GM12878 (cell line): ENCODE data around the gene BUD23. TPM values are rescaled to one million over a fixed set of nuclear protein-coding genes. Genes with fewer than 3 reads are reported as not detected.

Experiments used
- ATAC-seq: fragments of 200-7000 bp; cut with Tn5 transposase; 3 replicates; pipeline ENCODE4 v1.9.1; 2020; ENCODE audit warnings: mild to moderate bottlenecking, moderate library complexity
- BruUV-seq: library from RNA; stranded (reverse); fragments of 400-500 nt; replicated peaks from 2 replicates; lab custom pipeline; 2021; lab: Mats Ljungman, UMichigan
- CTCF ChIA-PET: fragments of 300-600 bp; sonication (Branson Sonifier 250); formaldehyde crosslinking; extraction: SDS; loops from one replicate; lab custom pipeline; 2021; ENCODE audit warnings: inconsistent platforms; lab: Yijun Ruan, JAX
- POLR2A ChIA-PET: fragments of 350-600 bp; formaldehyde crosslinking; extraction: SDS; loops from one replicate; lab custom pipeline; 2021; ENCODE audit warnings: inconsistent platforms; lab: Charles Lee
- RAD21 ChIA-PET: fragments of 300-600 bp; sonication (Branson Sonifier 250); formaldehyde crosslinking; loops from one replicate; lab custom pipeline; 2023; ENCODE audit warnings: antibody characterized with exemption; ENCODE audit not compliant: unreplicated experiment; lab: Charles Lee
- SMC1A ChIA-PET: fragments of 300-600 bp; sonication (Branson Sonifier 250); formaldehyde crosslinking; loops from one replicate; lab custom pipeline; 2023; ENCODE audit not compliant: unreplicated experiment, uncharacterized antibody; lab: Charles Lee
- DNase-seq: peaks from one replicate; pipeline ENCODE4 v3.0.0-alpha.2; 2011; ENCODE audit warnings: low read depth, low spot score
- FAIRE-seq: peaks from 3 replicates; lab custom pipeline; 2011; peaks lifted over from hg19 to GRCh38; lab: Jason Lieb, UNC
- H2AFZ ChIP-seq: 2 replicates; pipeline ENCODE4 v1.6.0; 2011; ENCODE audit warnings: low read depth, low read length, control low read depth; ENCODE audit not compliant: control insufficient read depth
- H3K27ac ChIP-seq: 2 replicates; pipeline ENCODE4 v1.5.1; 2011; ENCODE audit warnings: control low read depth; ENCODE audit not compliant: control insufficient read depth, insufficient read depth
- H3K27me3 ChIP-seq, 2 experiments: replicated peaks in 1 of 2; 2 replicates each; pipeline versions ENCODE4 v1.6.0 to v1.6.1; 2011; ENCODE audit warnings: low read length in 1 of 2; ENCODE audit not compliant: control insufficient read depth in 2 of 2, insufficient read depth in 2 of 2
- H3K36me3 ChIP-seq, 2 experiments: 2 replicates each; pipeline ENCODE4 v1.5.1; 2011; ENCODE audit warnings: low read length in 1 of 2; ENCODE audit not compliant: control insufficient read depth in 2 of 2, insufficient read depth in 2 of 2
- H3K4me1 ChIP-seq: 2 replicates; pipeline ENCODE4 v1.6.1; 2011; ENCODE audit warnings: mild to moderate bottlenecking, low read length, moderate library complexity, mixed read lengths; ENCODE audit not compliant: control insufficient read depth, insufficient read depth
- H3K4me2 ChIP-seq: 2 replicates; pipeline ENCODE4 v1.6.0; 2011; ENCODE audit warnings: control low read depth; ENCODE audit not compliant: control insufficient read depth, insufficient read depth
- H3K4me3 ChIP-seq: fragments of 200-600 bp; sonication (generic); 2 replicates; pipeline ENCODE4 v1.5.1; 2016
- H3K79me2 ChIP-seq: 2 replicates; pipeline ENCODE4 v1.6.0; 2011; ENCODE audit warnings: low read length; ENCODE audit not compliant: control insufficient read depth, insufficient read depth
- H3K9ac ChIP-seq: 2 replicates; pipeline ENCODE4 v1.8.0; 2011; ENCODE audit warnings: low read length, control low read depth, mixed read lengths; ENCODE audit not compliant: control insufficient read depth, insufficient read depth
- H3K9me3 ChIP-seq: replicated peaks from 3 replicates; pipeline ENCODE4 v1.5.1; 2011; ENCODE audit warnings: mild to moderate bottlenecking, low read length; ENCODE audit not compliant: control insufficient read depth, insufficient read depth
- H4K20me1 ChIP-seq: 2 replicates; pipeline ENCODE4 v1.6.0; 2011; ENCODE audit not compliant: control insufficient read depth, insufficient read depth
- CBFB ChIP-seq: IDR thresholded peaks from 2 replicates; pipeline ENCODE4 v1.6.1; 2016; ENCODE audit warnings: antibody characterized with exemption, low read depth
- CBX5 ChIP-seq: sonication (generic); IDR thresholded peaks from 2 replicates; pipeline ENCODE4 v1.6.1; 2016; ENCODE audit warnings: low read depth, moderate library complexity, mild to moderate bottlenecking, inconsistent platforms
- CTCF ChIP-seq, 3 experiments: IDR thresholded peaks in 2 of 3; conservative IDR thresholded peaks in 1 of 3; 2 replicates each; pipeline ENCODE4 v1.5.1; 2011; ENCODE audit warnings: low read depth in 3 of 3, low read length in 3 of 3, mild to moderate bottlenecking in 3 of 3, control low read depth in 2 of 3, moderate library complexity in 2 of 3, inconsistent platforms in 1 of 3, mixed read lengths in 1 of 3; ENCODE audit not compliant: control insufficient read depth in 2 of 3, insufficient read depth in 1 of 3; ENCODE audit errors: extremely low read depth in 1 of 3
- ELK1 ChIP-seq: IDR thresholded peaks from 2 replicates; pipeline ENCODE4 v1.6.1; 2012; ENCODE audit warnings: low read depth, low read length, improper control_type of control experiment
- FOXK2 ChIP-seq: fragments of 450-650 bp; IDR thresholded peaks from 2 replicates; pipeline ENCODE4 v1.6.1; 2017; ENCODE audit warnings: mild to moderate bottlenecking, moderate library complexity
- HCFC1 ChIP-seq: fragments of 150-350 bp; IDR thresholded peaks from 2 replicates; pipeline ENCODE4 v1.6.1; 2014; ENCODE audit warnings: low read length
- MEF2B ChIP-seq: fragments of 450-650 bp; IDR thresholded peaks from 2 replicates; pipeline ENCODE4 v1.6.1; 2018; ENCODE audit warnings: mild to moderate bottlenecking, moderate library complexity; ENCODE audit not compliant: partially characterized antibody, poor library complexity, severe bottlenecking
- MTA3 ChIP-seq: IDR thresholded peaks from 2 replicates; pipeline ENCODE4 v1.6.1; 2012; ENCODE audit warnings: low read length, inconsistent platforms, borderline replicate concordance
- MYC ChIP-seq: IDR thresholded peaks from 2 replicates; pipeline ENCODE4 v1.6.1; 2011; ENCODE audit warnings: mild to moderate bottlenecking, low read length, moderate library complexity, inconsistent platforms; ENCODE audit not compliant: insufficient read depth, insufficient replicate concordance, insufficient read length, severe bottlenecking
- NRF1 ChIP-seq: conservative IDR thresholded peaks from 2 replicates; pipeline ENCODE4 v1.6.1; 2011; ENCODE audit warnings: mild to moderate bottlenecking, low read depth, low read length, improper control_type of control experiment
- PAX8 ChIP-seq: fragments of 450-650 bp; IDR thresholded peaks from 2 replicates; pipeline ENCODE4 v1.6.1; 2017; ENCODE audit warnings: mild to moderate bottlenecking, moderate library complexity
- RUNX3 ChIP-seq: IDR thresholded peaks from 2 replicates; pipeline ENCODE4 v1.6.1; 2012; ENCODE audit warnings: low read length, inconsistent platforms
- TCF7 ChIP-seq: IDR thresholded peaks from 2 replicates; pipeline ENCODE4 v1.6.1; 2014; ENCODE audit warnings: antibody characterized with exemption, borderline replicate concordance
- ZZZ3 ChIP-seq: IDR thresholded peaks from 2 replicates; pipeline ENCODE4 v1.6.1; 2011; ENCODE audit warnings: low read depth; ENCODE audit not compliant: control insufficient read depth, insufficient read length
- WGBS: methylation state at CpG from one replicate; pipeline ENCODE4 v1.1.6; 2016; ENCODE audit warnings: low lambda C conversion rate; ENCODE audit not compliant: insufficient replicate concordance, insufficient coverage; ENCODE audit errors: missing lambda C conversion rate; 5-methylcytosine and 5-hydroxymethylcytosine counted together
- in situ Hi-C: fragments of 300-500 bp; cut with MboI; formaldehyde crosslinking; loops from 9 replicates; pipeline ENCODE4 v1.14.3; 2018; ENCODE audit warnings: mixed read lengths
- intact Hi-C: fragments of 100-400 bp; cut with micrococcal nuclease; formaldehyde crosslinking; loops from one replicate; pipeline ENCODE4 v1.14.2; 2022; ENCODE audit not compliant: unreplicated experiment
- polyA plus RNA-seq, 11 experiments: library from polyadenylated mRNA; depleted of rRNA in 4 of 11; unstranded in 6 of 11; stranded (reverse) in 5 of 11; fragments of >200 nt; fragmentation: Nextera tagmentation in 4 of 11; fragmentation: Illumina TruSeq in 1 of 11; extraction: Ambion mirVana in 4 of 11; extraction: Trizol in 1 of 11; gene quantifications; 1 replicate in 1 of 11; 2 replicates in 10 of 11; pipeline versions ENCODE4 v1.2.1 to v1.2.3, GENCODE V29; 2011 to 2016; ENCODE audit warnings: inconsistent platforms in 2 of 11, missing spikeins in 2 of 11, low read depth in 1 of 11
- total RNA-seq, 4 experiments: library from RNA; depleted of rRNA in 3 of 4; stranded (reverse); fragments of >200 nt in 3 of 4; fragmentation: Illumina TruSeq in 1 of 4; extraction: Trizol in 1 of 4; gene quantifications; 2 replicates each; pipeline versions ENCODE4 v1.2.1 to v1.2.3, GENCODE V29; 2013 to 2021

The BUD23 gene
- total and polyA plus RNA-seq, 10 of the 15 experiments (the other 5 are each of a cell fraction or from before 2014, with no cell fraction given) = 36.4 to 138 (median 99.5) TPM

GRCh38 chr7:73669858-73670385 is 13.5 kb upstream of the BUD23 start:
- RAD21 ChIA-PET = no interaction called here
- FAIRE-seq (no peak), DNase-seq (no peak), ATAC-seq (no peak)
- no peak overlapping the region for H3K9ac ChIP-seq
- no peak for TF ChIP-seq ELK1
- WGBS = 46% methylated on average over 12 of the region's 12 CpGs
- H3K4me1 ChIP-seq = no peaks in the 10 kb centered on the region
- peaks cover 0 to 6% of the 10 kb centered on the region in 2 experiments; a peak in 2 of 4 replicates for H3K27me3 ChIP-seq
- no peak overlapping the region for H2AFZ ChIP-seq
- intact Hi-C loops = loop anchor here (5.0 kb wide), 3 partner anchors 43 to 58 kb away; no protein-coding TSS in a partner anchor
- no peak overlapping the region for H3K4me2 ChIP-seq
- no peaks in the 10 kb centered on the region for H3K36me3 ChIP-seq
- in situ Hi-C loops = no loop called here
- SMC1A ChIA-PET = no interaction called here
- no TSS peak for BruUV-seq
- no peak overlapping the region for H3K27ac ChIP-seq
- no peak overlapping the region for H3K4me3 ChIP-seq
- no peaks in the 10 kb centered on the region for H3K79me2 ChIP-seq
- H4K20me1 ChIP-seq = no peaks in the 10 kb centered on the region
- POLR2A ChIA-PET = no interaction called here
- CTCF ChIA-PET = interaction anchor here (0.9 kb wide), 1 partner anchor 33 kb away, joined by 3 read pairs; no protein-coding TSS in a partner anchor
- H3K9me3 ChIP-seq = no peaks in the 10 kb centered on the region

- no peaks in the 10 kb centered on the region for H3K36me3 ChIP-seq
- CTCF ChIA-PET = no interaction called here
- RAD21 ChIA-PET = no interaction called here
- no peaks in the 10 kb centered on the region for H3K79me2 ChIP-seq
- H3K4me1 ChIP-seq = no peaks in the 10 kb centered on the region
- in situ Hi-C loops (no loop called here), intact Hi-C loops (no loop called here)
- no peak overlapping the region for H3K4me2 ChIP-seq
- SMC1A ChIA-PET = no interaction called here
- H3K9me3 ChIP-seq = no peaks in the 10 kb centered on the region
- H2AFZ ChIP-seq = no peak overlapping the region
- ATAC-seq (no peak), FAIRE-seq (no peak), DNase-seq (no peak)
- H3K4me3 ChIP-seq = no peak overlapping the region
- no TSS peak for BruUV-seq
- no peaks in the 10 kb centered on the region for H4K20me1 ChIP-seq
- no peak overlapping the region for H3K27ac ChIP-seq
- POLR2A ChIA-PET = no interaction called here
- H3K9ac ChIP-seq = no peak overlapping the region
- H3K27me3 ChIP-seq = no peaks in the 10 kb centered on the region; a peak in 1 of 4 replicates
- TF ChIP-seq FOXK2 (no peak), RUNX3 (no peak), MTA3 (no peak), TCF7 (no peak), CTCF (IDR thresholded peaks at IDR 0.05 in 2 of 3, conservative IDR thresholded peaks at IDR 0.05 in 1 of 3; ENCODE audit: control insufficient read depth in 2 of 3, extremely low read depth in 1 of 3, insufficient read depth in 1 of 3, low read depth in 3 of 3, low read length in 3 of 3) (no peak), ZZZ3 (no peak), MYC (no peak), CBX5 (no peak), PAX8 (no peak), MEF2B (no peak), CBFB (no peak), HCFC1 (no peak), NRF1 (no peak)
- 71% methylated on average over 7 of the region's 12 CpGs for WGBS
Observed at GRCh38 chr7:73671322-73671661, 12.1 kb upstream of the BUD23 start.
